HCT116 (cell line): Measurements from ENCODE around the gene PKHD1. TPM values are rescaled to one million over a fixed set of nuclear protein-coding genes. Genes with fewer than 3 reads are reported as not detected.

Source experiments
- ATAC-seq: fragments of 200-7000 bp; cut with Tn5 transposase; 2 replicates; pipeline ENCODE4 v1.9.1; 2020; ENCODE audit warnings: mild to moderate bottlenecking, moderate library complexity
- BruUV-seq: library from RNA; stranded (reverse); fragments of 400-500 nt; replicated peaks from 2 replicates; lab custom pipeline; 2021; lab: Mats Ljungman, UMichigan
- CTCF ChIA-PET: fragments of 300-600 bp; sonication (Branson Sonifier 250); formaldehyde crosslinking; loops from one replicate; lab custom pipeline; 2021; ENCODE audit warnings: antibody characterized with exemption; lab: Charles Lee
- POLR2A ChIA-PET: fragments of 300-600, 350-600 bp; sonication (Branson Sonifier 250); formaldehyde crosslinking; loops from one replicate; lab custom pipeline; 2021; ENCODE audit warnings: antibody characterized with exemption; lab: Charles Lee
- RAD21 ChIA-PET, 2 experiments: fragments of 300-600 bp; sonication (Branson Sonifier 250); formaldehyde crosslinking; loops; one replicate each; lab custom pipeline; 2023; ENCODE audit warnings: low total read pairs in 2 of 2; ENCODE audit not compliant: uncharacterized antibody in 2 of 2, unreplicated experiment in 2 of 2, low non-redundant PET in 1 of 2; lab: Charles Lee
- DNase-seq: peaks from one replicate; pipeline ENCODE4 v3.0.0-alpha.2; 2010; ENCODE audit warnings: low read depth, low spot score
- H2AFZ ChIP-seq: fragments of 200-600 bp; shearing (Covaris generic), sonication (generic); 2 replicates; pipeline ENCODE4 v1.6.1; 2017; ENCODE audit warnings: low read depth, mixed run types, mixed read lengths, antibody characterized with exemption, low read length; ENCODE audit not compliant: poor library complexity, severe bottlenecking
- H3K27ac ChIP-seq: 2 replicates; pipeline ENCODE4 v1.5.1; 2012; ENCODE audit warnings: low read depth, low read length
- H3K27me3 ChIP-seq: fragments of 200-600 bp; sonication (generic); 2 replicates; pipeline ENCODE4 v1.6.1; 2016; ENCODE audit warnings: mixed run types, low read length, mixed read lengths; ENCODE audit not compliant: insufficient read depth
- H3K36me3 ChIP-seq, 2 experiments: fragments of 200-500 bp in 1 of 2; fragments of 200-600 bp in 1 of 2; sonication (Bioruptor generic) in 1 of 2; sonication (generic) in 1 of 2; 2 replicates each; pipeline versions ENCODE4 v1.5.1 to v1.6.1; 2014 to 2016; ENCODE audit warnings: low read length in 2 of 2, inconsistent platforms in 1 of 2, mixed read lengths in 1 of 2, mixed run types in 1 of 2; ENCODE audit not compliant: insufficient read depth in 2 of 2, control insufficient read depth in 1 of 2
- H3K4me1 ChIP-seq, 2 experiments: fragments of 200-600 bp in 1 of 2; sonication (generic) in 1 of 2; 2 replicates each; pipeline versions ENCODE4 v1.5.1 to v1.6.1; 2012 to 2017; ENCODE audit warnings: low read length in 2 of 2, inconsistent platforms in 1 of 2, mild to moderate bottlenecking in 1 of 2, mixed read lengths in 1 of 2, mixed run types in 1 of 2, moderate library complexity in 1 of 2; ENCODE audit not compliant: insufficient read depth in 2 of 2, control insufficient read depth in 1 of 2
- H3K4me2 ChIP-seq: fragments of 200-600 bp; sonication (generic); 2 replicates; pipeline ENCODE4 v1.6.1; 2017; ENCODE audit warnings: mixed run types, low read length, mixed read lengths
- H3K4me3 ChIP-seq, 2 experiments: fragments of 200-600 bp in 1 of 2; sonication (generic) in 1 of 2; replicated peaks in 1 of 2; 2 replicates each; pipeline ENCODE4 v1.5.1; 2011 to 2016; ENCODE audit warnings: low read length in 2 of 2, control low read depth in 1 of 2, low read depth in 1 of 2, mild to moderate bottlenecking in 1 of 2, mixed read lengths in 1 of 2, mixed run types in 1 of 2
- H3K79me2 ChIP-seq: fragments of 200-600 bp; sonication (generic); 2 replicates; pipeline ENCODE4 v1.6.1; 2017; ENCODE audit warnings: mild to moderate bottlenecking, mixed run types, low read length, moderate library complexity, mixed read lengths; ENCODE audit not compliant: insufficient read depth
- H3K9ac ChIP-seq: fragments of 200-600 bp; sonication (generic); 2 replicates; pipeline ENCODE4 v1.6.1; 2016; ENCODE audit warnings: low read length, mixed read lengths
- H3K9me2 ChIP-seq: fragments of 200-600 bp; sonication (generic), shearing (Covaris generic); 2 replicates; pipeline ENCODE4 v1.6.1; 2017; ENCODE audit warnings: mixed run types, mild to moderate bottlenecking, moderate library complexity; ENCODE audit not compliant: insufficient read depth
- H3K9me3 ChIP-seq, 2 experiments: fragments of 200-500 bp in 1 of 2; fragments of 200-600 bp in 1 of 2; sonication (Bioruptor generic) in 1 of 2; sonication (generic) in 1 of 2; 2 replicates each; pipeline ENCODE4 v1.6.1; 2014 to 2017; ENCODE audit warnings: low read length in 2 of 2, mixed read lengths in 2 of 2, inconsistent platforms in 1 of 2, low read depth in 1 of 2, mild to moderate bottlenecking in 1 of 2, mixed run types in 1 of 2, moderate library complexity in 1 of 2; ENCODE audit not compliant: control insufficient read depth in 1 of 2, insufficient read depth in 1 of 2
- H4K20me1 ChIP-seq: fragments of 200-600 bp; sonication (generic), shearing (Covaris generic); 2 replicates; pipeline ENCODE4 v1.6.1; 2017; ENCODE audit warnings: mixed run types, mild to moderate bottlenecking, moderate library complexity; ENCODE audit not compliant: insufficient read depth
- EGR1 ChIP-seq: IDR thresholded peaks from 2 replicates; pipeline ENCODE4 v1.6.1; 2012; ENCODE audit warnings: low read depth
- ELF1 ChIP-seq: IDR thresholded peaks from 2 replicates; pipeline ENCODE4 v1.6.1; 2012; ENCODE audit warnings: low read depth, borderline replicate concordance
- EZH2 ChIP-seq: fragments of 200-600 bp; sonication (generic); IDR thresholded peaks from 2 replicates; pipeline ENCODE4 v1.6.1; 2017; ENCODE audit warnings: antibody characterized with exemption, mixed run types
- EZH2phosphoT487 ChIP-seq: fragments of 200-600 bp; IDR thresholded peaks from 2 replicates; pipeline ENCODE4 v1.6.1; 2018; ENCODE audit warnings: antibody characterized with exemption, borderline replicate concordance
- FOSL1 ChIP-seq: IDR thresholded peaks from 2 replicates; pipeline ENCODE4 v1.6.1; 2012; ENCODE audit warnings: low read depth
- POLR2A ChIP-seq: IDR thresholded peaks from 2 replicates; pipeline ENCODE4 v1.7.0; 2011; ENCODE audit warnings: borderline replicate concordance; ENCODE audit not compliant: insufficient read depth, insufficient read length; ENCODE audit errors: extremely low read depth
- POLR2AphosphoS5 ChIP-seq: IDR thresholded peaks from 2 replicates; pipeline ENCODE4 v1.6.1; 2011; ENCODE audit warnings: mild to moderate bottlenecking, low read depth, low read length, moderate library complexity
- REST ChIP-seq: IDR thresholded peaks from 2 replicates; pipeline ENCODE4 v1.6.1; 2012; ENCODE audit warnings: low read depth
- SIN3A ChIP-seq: IDR thresholded peaks from 2 replicates; pipeline ENCODE4 v1.6.1; 2012; ENCODE audit warnings: low read depth
- SP1 ChIP-seq: IDR thresholded peaks from 2 replicates; pipeline ENCODE4 v1.6.1; 2012; ENCODE audit warnings: low read depth
- SRF ChIP-seq: IDR thresholded peaks from 2 replicates; pipeline ENCODE4 v1.6.1; 2012; ENCODE audit warnings: low read depth
- TCF7L2 ChIP-seq: IDR thresholded peaks from 2 replicates; pipeline ENCODE4 v1.7.0; 2011; ENCODE audit warnings: borderline replicate concordance, inconsistent platforms; ENCODE audit not compliant: insufficient read depth, insufficient read length; ENCODE audit errors: extremely low read depth
- ZNF274 ChIP-seq: fragments of 200-500 bp; sonication (Bioruptor generic); IDR thresholded peaks from 2 replicates; pipeline ENCODE4 v1.6.1; 2014; ENCODE audit warnings: mild to moderate bottlenecking, low read depth, low read length, inconsistent platforms
- intact Hi-C: fragments of 100-400 bp; cut with micrococcal nuclease; formaldehyde crosslinking; loops from 2 replicates; pipeline ENCODE4 v1.10.0; 2022
- total RNA-seq: library from RNA; stranded (reverse); gene quantifications from one replicate; pipeline ENCODE4 v1.2.1, GENCODE V29; 2021; ENCODE audit not compliant: unreplicated experiment

Gene PKHD1
- total RNA-seq, 1 experiment from 2014 or later = not detected

- TF ChIP-seq REST = no peak
- TF ChIP-seq SIN3A = no peak
- no peak for TF ChIP-seq ZNF274
- no peak for TF ChIP-seq POLR2AphosphoS5
- TF ChIP-seq TCF7L2 = no peak
- no peak for TF ChIP-seq EGR1
- no peak for TF ChIP-seq POLR2A
- no peak for TF ChIP-seq SP1
- TF ChIP-seq EZH2phosphoT487 = no peak
- TF ChIP-seq ELF1 = no peak
- no peak for TF ChIP-seq EZH2
- TF ChIP-seq SRF = no peak
These were observed 2.4 kb upstream of the PKHD1 start (continued) for GRCh38 chr6:52089758-52090348.

DNA sequence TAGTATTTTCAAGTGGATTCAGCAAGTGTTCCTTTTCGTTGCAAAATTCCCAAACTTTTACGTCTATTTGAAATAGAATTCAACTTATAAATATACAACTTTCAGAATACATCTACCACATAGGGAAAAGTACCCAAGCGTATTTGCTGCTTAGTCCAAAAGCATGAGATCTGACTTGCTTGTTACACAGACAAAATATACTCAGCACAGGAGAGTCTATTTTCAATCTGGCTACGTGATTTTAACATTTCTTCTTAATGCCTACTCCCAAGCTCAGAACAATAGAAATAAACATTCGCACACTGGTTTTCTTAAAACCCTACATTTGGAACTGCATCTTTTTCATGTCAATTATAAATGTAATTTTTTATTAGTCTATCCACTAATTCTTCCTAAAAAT, 672 bp downstream of the PKHD1 start:
- no peak for TF ChIP-seq FOSL1
- Histone ChIP-seq H3K27ac (no peak overlapping the region), H3K9me2 (no peaks in the 10 kb centered on the region), H3K9me3 (no peaks in the 10 kb centered on the region), H3K36me3 (no peaks in the 10 kb centered on the region), H2AFZ (peak overlapping the region; percentile 14), H3K4me3 (no peak overlapping the region), H4K20me1 (no peaks in the 10 kb centered on the region), H3K4me1 (peaks cover 4 to 5% of the 10 kb centered on the region in 2 experiments; a peak in 1 of 4 replicates), H3K79me2 (no peaks in the 10 kb centered on the region), H3K27me3 (peaks cover 6% of the 10 kb centered on the region; the same call in 1 of the 2 replicates), H3K9ac (no peak overlapping the region), H3K4me2 (no peak overlapping the region)
- DNase-seq (no peak), ATAC-seq (no peak)
- intact Hi-C loops = no loop called here
- BruUV-seq = no TSS peak
- POLR2A ChIA-PET = no interaction called here
- RAD21 ChIA-PET = no interaction called here
- CTCF ChIA-PET = no interaction called here
